Caki2 (cell line): ENCODE results near the gene CLEC19A. TPM values are rescaled to one million over a fixed set of nuclear protein-coding genes. Genes with fewer than 3 reads are reported as not detected.

Experiments used
- DNase-seq: peaks from one replicate; pipeline ENCODE4 v3.0.0-alpha.2; 2015; ENCODE audit warnings: low read depth
- in situ Hi-C: cut with HindIII; loops from 2 replicates; pipeline ENCODE4 v1.10.0; 2016; ENCODE audit warnings: low sequenced_read_pairs, low pct_unique_long_range_greater_than_20kb, mixed read lengths
- total RNA-seq: library from RNA; depleted of rRNA; stranded (reverse); fragments of >200 nt; shearing (Covaris generic); gene quantifications from 2 replicates; pipeline ENCODE4 v1.2.3, GENCODE V29; 2014; ENCODE audit warnings: low replicate concordance; rRNA removed

CLEC19A gene
- not detected in 2 replicates for total RNA-seq

DNA sequence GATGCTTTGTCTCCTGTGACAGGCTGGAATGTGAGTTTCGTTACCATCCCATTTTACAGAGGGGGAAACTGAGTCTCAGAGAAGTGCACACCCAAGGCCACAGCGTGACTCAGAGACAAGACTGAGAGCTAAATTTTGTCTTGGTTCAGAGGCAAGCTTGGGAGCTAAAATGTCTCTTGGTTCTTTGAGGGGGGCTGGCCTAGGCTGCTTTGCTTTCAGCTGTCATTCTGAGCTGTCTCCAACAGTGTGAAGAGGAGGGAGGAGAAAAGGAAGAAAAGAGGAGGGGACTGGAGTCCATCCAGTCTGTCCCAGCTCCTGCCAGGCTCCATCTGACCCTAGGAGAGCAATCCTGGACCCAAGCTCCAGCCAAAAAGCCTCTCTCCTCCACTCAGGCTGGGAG is at the start of gene CLEC19A:
CLEC19A (plus strand) TSS at position 301 of the 400 bp plus-strand sequence. CDS start 121 bp downstream, outside the sequence.
- in situ Hi-C loops = no loop called here
- no peak for DNase-seq

DNA sequence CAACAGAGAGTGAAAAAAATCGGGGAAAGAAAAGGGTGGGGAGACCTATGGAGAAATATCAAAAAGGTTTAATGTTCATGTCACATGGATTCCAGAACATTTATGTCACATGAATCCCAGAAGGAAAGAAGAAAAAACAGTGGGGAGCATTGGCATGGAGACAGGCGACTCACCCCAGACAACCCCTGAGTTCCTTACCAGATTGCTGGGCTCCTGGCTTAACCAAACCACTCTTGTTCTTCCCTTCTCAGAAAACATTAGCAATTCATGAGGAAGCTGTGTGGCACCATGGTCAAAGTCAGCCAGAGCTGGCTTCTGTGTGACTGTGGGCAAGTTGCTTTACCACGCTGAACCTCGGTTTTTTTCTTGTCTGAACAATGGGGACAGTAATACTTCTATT is 49.6 kb upstream of the CLEC19A start:
- in situ Hi-C loops = no loop called here
- DNase-seq = no peak

DNA sequence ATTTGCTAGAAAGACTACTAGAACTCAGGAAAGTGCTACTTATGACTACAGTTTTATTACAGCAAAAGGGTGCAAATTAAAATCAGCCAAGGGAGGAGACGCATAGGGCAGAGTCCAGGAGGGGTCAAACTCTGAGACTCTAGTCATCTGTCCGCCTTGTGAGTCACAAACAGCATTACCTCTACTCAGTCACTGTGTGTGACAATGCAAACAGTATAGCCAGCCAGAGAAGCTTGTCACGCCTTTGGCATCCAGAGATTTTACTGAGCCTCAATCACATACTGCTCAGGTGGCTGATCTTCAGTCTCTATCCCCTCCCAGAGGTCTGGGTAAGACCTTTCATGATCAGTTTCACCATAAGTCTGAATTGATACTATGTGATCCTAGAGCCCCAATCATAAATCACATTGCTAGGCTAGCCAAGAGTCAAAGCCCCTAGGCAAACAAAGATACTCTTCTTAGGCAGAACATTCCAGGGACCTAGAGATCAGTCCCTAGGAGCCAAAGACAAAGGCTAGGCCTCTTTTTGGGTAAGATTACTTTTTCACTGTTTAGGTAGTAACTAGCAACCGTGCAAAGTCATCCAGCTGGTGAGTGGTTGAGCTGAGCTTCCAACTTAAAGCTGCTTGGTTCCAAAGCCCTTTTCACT is 48.8 kb upstream of the CLEC19A start:
- in situ Hi-C loops = no loop called here

DNA sequence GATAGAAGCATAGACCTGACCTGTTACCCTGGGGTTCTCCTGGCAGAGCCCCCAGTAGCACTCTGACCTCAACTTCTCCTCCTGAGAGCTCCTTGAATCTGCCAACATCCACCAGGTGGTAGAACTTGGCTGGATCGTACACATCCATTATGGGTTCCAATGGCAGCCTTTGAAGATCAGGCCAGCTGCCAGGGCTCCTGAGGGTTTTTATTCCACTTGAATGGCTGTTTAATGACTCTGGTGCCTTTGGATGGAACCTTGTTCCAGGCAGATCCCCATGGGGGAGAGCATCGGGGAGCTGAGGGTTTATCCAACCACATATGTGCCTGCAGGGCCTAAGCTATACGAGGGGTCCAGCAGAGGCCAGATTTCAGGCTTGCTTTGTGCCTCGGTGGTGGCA is 47.1 kb upstream of the CLEC19A start:
- in situ Hi-C loops = no loop called here
- no peak for DNase-seq

More for the DNA sequence above, 48.8 kb upstream of the CLEC19A start:
- peak; percentile 21 for DNase-seq

DNA sequence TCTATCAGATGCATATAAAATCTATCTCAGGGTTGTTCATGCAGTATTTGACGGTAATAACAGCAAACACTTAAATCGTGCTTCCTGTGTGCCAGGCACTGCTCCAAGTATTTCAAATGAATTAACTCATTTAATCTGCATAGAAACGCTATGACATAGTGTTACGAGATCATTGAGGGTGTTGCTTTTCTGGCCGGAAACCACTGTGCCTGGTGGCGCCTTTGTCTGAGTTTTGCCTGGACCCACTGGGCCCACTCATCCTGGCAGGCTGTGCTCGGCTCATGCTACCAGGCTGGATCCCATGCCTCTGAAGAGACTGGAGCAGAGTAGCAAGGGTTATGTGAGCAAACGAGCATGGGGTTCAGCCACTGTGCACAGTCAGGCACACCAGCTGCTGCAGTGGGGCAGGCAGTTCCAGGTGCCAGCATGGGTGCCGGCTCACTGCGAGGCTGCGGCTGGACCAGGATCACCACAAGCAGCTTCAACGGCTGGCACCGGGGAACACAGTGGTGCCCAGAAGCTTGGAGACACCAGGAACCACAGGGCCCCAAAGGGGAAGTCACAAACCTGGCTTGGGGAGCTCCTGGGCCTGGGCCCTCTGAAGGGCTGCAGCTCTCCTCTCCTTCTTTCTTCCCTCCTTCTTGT is 45.9 kb upstream of the CLEC19A start:
- in situ Hi-C loops = no loop called here

GRCh38 chr16:19240494-19240893 is 45.0 kb upstream of the CLEC19A start:
- DNase-seq = no peak
- in situ Hi-C loops = no loop called here

More for the DNA sequence above, 45.9 kb upstream of the CLEC19A start:
- DNase-seq = no peak

DNA sequence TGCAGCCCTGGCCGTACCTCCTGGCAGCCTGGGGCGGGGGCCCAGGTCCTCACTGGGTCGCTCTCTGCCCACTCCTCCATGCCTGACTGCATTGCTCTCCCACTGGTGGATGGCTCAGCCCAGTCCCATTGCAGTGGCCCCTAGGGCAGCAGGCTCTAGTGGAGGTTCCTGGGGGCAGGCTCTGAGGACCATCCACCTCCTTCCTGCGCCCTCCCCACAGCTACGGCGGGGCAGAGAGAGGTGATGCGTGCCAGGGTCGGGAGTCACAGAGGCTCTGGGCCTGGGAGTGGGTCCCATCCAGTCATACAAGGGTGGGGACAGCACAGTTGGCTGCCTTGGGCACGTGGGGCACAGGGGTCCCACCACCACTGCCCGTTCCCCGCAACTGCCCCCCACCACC is 44.0 kb upstream of the CLEC19A start:
- in situ Hi-C loops = no loop called here
- DNase-seq = no peak

DNA sequence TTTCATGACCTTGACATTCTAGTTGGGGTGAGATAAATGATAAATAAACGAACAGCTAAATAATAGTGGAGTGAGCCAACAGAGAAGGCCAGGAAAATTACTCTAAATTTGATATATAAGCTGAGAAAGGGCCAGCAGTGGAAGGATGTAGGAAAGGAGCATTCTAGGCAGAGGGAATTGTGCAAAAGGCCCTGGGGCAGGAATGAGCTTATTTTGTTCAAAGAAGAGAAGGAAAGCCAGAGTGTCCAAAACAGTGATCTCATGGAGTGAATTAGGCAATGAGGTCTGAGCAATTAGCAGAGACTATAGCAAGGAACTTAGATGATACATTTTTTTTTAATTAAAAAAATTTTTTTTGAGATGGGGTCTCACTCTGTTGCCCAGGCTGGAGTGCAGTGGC is 43.3 kb upstream of the CLEC19A start:
- in situ Hi-C loops = no loop called here
- no peak for DNase-seq

DNA sequence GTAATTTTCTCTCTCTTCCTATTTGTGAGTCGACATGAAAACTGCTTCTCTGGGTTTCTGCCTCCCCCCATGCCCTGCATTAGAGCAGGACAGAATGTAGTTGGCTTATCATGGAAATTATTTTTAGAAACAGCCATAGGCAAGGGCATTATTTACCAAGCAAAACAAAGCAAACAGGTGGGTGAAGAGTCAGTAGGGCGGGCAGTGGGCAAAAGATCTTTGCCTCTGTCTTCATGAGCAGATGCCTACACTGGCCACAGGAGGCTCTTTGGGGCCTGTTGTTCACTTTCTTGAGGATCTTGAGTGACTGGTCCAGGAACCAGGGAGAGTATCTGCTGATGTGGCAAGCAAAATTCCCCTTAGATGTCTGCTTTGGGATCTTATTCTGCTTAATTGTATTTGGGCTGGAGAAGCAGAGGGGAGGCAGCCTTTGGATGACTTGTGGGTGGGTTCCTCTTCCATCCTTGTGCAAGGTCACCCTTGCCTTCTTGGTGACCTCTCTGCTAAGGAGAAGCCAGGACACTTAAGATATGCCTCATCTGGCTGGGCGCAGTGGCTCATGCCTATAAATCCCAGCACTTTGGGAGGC is 42.5 kb upstream of the CLEC19A start:
- no peak for DNase-seq
- in situ Hi-C loops = no loop called here

DNA sequence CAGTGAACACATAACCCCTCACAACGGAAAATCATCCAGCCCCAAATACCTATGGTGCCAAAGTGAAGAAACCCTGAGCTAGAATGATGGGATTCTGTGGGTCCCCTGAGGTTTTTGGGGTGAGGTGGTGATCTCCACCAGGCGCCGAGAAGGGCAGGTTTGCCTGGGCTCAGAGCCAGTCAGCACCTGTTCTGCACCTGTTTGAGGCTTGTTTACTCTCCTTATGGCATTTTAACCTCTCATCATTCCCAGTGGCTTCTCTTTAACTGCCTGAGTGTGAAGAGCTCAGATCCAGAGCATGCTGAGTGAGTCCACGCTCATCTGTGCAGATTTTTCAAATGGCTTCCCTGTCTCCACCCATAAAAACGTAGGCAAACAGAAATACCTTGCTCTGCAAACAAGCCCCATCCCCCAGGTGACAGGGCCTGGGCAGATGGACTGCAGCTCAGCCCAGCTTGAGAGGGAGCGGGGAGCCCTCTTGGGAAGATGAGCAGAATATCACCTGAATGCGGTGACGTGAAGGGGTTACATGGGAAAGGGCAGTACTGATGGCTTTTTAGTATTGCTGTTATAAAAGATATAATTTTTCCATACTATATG is 40.1 kb upstream of the CLEC19A start:
- no peak for DNase-seq
- in situ Hi-C loops = no loop called here

DNA sequence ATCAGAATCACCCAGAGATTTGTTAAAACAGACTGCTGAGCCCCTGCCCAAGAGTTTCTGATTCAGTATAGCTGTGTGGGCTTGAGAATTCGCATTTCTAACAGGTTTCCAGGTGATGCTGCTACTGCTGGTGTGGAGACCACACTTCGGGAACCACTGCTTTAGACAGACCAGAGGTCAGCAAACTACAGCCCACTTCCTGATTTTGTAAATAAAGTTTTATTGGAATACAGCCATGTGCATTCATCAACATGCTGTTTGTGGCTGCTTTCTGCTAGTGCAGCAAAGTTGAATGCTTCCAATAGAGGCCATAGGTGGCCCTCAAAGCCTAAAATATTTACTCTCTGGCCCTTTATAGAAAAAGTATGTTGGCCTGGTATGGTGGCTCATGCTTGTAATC is 32.6 kb upstream of the CLEC19A start:
- no peak for DNase-seq
- in situ Hi-C loops = no loop called here

DNA sequence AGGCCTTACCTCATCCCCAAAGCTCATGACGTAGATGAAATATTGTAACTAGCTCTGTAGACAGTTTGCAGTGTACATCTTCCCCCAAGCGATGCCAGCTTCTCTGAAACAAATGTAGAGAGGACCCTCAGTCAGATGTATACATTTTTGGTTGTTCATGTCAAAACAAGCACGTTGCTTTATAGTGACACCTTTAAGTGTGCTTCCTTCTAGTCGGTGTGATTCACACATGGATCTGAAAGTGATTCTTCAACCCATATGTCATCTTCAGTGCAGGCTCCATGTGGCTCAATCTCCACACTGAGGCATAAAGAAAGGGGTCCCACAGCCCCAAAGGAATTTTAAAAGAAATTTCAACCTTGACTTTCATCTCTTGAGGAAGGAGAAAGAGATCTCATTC is 30.9 kb upstream of the CLEC19A start:
- in situ Hi-C loops = no loop called here
- no peak for DNase-seq

DNA sequence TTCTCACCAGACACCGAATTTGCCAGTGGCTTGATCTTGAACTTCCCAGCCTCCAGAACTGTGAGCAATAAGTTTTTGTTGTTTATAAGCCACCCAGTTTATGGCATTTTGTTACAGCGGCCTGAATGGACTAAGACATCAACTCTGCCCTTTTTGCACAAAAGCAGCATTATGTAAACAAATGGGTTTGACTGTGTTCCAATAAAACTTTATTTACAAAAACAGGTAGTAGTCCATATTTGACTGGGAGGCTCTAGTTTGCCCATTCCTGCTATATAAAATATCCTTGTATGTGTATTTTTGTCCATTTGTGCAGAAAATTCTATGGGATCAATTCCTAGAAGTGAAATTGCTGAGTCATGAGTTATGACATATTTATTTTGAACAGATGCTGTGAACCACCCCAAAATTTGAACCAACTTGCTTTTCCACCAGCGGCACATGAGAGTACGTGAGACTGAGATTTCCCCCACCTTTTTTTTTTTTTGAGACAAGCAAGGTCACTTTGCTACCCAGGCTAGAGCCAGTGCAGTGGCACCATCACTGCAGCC is 21.3 kb upstream of the CLEC19A start:
- no peak for DNase-seq
- in situ Hi-C loops = no loop called here

DNA sequence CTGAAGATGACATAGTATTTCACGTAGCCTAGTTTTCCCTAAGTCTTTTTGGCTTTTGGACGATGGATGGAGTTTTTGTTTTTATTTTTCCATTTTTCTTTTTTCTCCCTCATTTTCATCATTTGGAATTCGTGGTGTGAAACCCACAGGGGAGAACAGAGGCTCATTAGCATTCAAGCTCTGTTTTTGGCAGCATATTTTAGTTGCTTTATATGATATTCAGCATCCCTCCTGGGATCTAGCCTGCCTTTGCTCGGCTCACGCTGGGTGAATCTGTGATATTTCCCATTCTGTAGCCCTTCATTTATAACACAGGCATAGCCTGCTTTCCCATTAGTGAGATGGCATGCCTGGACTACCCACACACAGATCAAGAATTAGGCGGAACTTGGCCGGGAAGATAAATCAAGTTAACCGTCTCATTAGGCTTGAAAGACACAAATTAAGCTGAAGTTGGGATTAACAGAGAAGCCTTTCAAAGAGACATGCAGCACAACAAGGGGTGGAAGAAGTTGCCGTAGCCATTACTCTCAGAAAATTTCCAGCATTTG is 20.1 kb upstream of the CLEC19A start:
- DNase-seq = no peak
- in situ Hi-C loops = no loop called here

- in situ Hi-C loops = no loop called here
- DNase-seq = no peak
Measured at GRCh38 chr16:19266774-19267173, 18.8 kb upstream of the CLEC19A start.

DNA sequence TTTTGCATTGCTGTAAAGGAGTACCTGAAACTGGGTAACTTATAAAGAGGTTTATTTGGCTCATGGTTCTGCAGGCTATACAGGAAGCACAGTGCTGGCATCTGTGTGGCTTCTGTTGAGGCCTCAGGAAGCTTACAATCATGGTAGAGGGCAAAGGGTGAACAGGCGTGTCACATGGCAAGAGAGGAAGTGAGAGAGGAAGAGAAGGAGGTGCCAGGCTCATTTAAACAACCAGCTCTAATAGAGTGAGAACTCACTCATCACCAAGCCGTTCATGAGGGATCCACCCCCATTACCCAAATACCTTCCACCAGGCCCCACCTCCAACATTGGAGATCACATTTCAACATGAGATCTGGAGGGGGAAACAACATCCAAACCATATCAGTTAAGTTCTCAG is 16.4 kb upstream of the CLEC19A start:
- in situ Hi-C loops = no loop called here
- no peak for DNase-seq

GRCh38 chr16:19274165-19274797 is 11.2 kb upstream of the CLEC19A start:
- in situ Hi-C loops = no loop called here
- peak; percentile 25 for DNase-seq

DNA sequence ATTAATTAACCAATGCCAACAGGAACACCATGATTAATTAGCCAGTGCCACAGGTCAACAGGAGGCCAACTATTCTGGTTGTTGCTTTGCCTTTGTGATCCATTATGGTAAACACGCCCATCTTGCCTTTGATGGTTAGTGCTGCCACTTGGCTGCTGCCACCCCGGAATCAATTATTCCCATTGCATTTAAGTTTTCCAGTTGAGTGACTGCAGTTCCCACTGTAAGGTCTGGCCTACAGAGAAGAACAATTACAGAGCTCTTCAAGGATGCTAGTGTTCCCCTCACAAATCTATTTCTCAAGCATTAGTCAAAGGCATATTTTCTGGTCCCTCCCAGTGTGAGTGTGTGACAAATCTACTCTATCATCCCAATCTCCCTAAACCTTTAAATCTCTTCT is 7.1 kb upstream of the CLEC19A start:
- in situ Hi-C loops = no loop called here
- DNase-seq = no peak
